Trophoblast cell (in vitro differentiated cells and primary cell): Measurements from ENCODE around the gene IQCM.

Source experiments
- DNase-seq, 2 donors: peaks; one replicate each; pipeline ENCODE4 v3.0.0-alpha.2; 2016
- H2AFZ ChIP-seq: 2 replicates; pipeline ENCODE4 v1.6.1; 2013; ENCODE audit warnings: low read length, moderate library complexity, mild to moderate bottlenecking; ENCODE audit not compliant: insufficient read depth, poor library complexity
- H2AK5ac ChIP-seq: 2 replicates; pipeline ENCODE4 v1.6.1; 2013; ENCODE audit warnings: mild to moderate bottlenecking, low read length
- H2BK120ac ChIP-seq: 2 replicates; pipeline ENCODE4 v1.6.1; 2013; ENCODE audit warnings: low read length, mild to moderate bottlenecking, moderate library complexity; ENCODE audit not compliant: insufficient read depth, poor library complexity
- H2BK12ac ChIP-seq: 2 replicates; pipeline ENCODE4 v1.6.1; 2013; ENCODE audit warnings: mild to moderate bottlenecking, low read length, moderate library complexity
- H2BK5ac ChIP-seq: 2 replicates; pipeline ENCODE4 v1.6.1; 2013; ENCODE audit warnings: low read length, low read depth, moderate library complexity, mild to moderate bottlenecking; ENCODE audit not compliant: poor library complexity
- H3K14ac ChIP-seq: 2 replicates; pipeline ENCODE4 v1.6.1; 2013; ENCODE audit warnings: mild to moderate bottlenecking, low read length
- H3K18ac ChIP-seq: 2 replicates; pipeline ENCODE4 v1.6.1; 2013; ENCODE audit warnings: mild to moderate bottlenecking, low read length
- H3K23ac ChIP-seq: 2 replicates; pipeline ENCODE4 v1.6.1; 2013; ENCODE audit warnings: low read length
- H3K27ac ChIP-seq: 2 replicates; pipeline ENCODE4 v1.5.1; 2013; ENCODE audit warnings: low read depth, mild to moderate bottlenecking, inconsistent platforms, low read length, moderate library complexity
- H3K27me3 ChIP-seq: 2 replicates; pipeline ENCODE4 v1.6.1; 2013; ENCODE audit warnings: inconsistent platforms, mild to moderate bottlenecking, low read length, moderate library complexity; ENCODE audit not compliant: insufficient read depth
- H3K36me3 ChIP-seq, 2 experiments: 1 replicate in 1 of 2; 2 replicates in 1 of 2; pipeline ENCODE4 v1.6.1; 2013; ENCODE audit warnings: low read length in 2 of 2, mild to moderate bottlenecking in 2 of 2, moderate library complexity in 1 of 2; ENCODE audit not compliant: insufficient read depth in 2 of 2, control insufficient read depth in 1 of 2
- H3K4ac ChIP-seq: 2 replicates; pipeline ENCODE4 v1.6.1; 2013; ENCODE audit warnings: low read depth, mild to moderate bottlenecking, low read length, moderate library complexity
- H3K4me1 ChIP-seq, 2 experiments: 1 replicate in 1 of 2; 2 replicates in 1 of 2; pipeline ENCODE4 v1.6.1; 2013; ENCODE audit warnings: low read length in 2 of 2, mild to moderate bottlenecking in 2 of 2, moderate library complexity in 1 of 2; ENCODE audit not compliant: insufficient read depth in 2 of 2, control insufficient read depth in 1 of 2
- H3K4me2 ChIP-seq: 2 replicates; pipeline ENCODE4 v1.6.1; 2013; ENCODE audit warnings: inconsistent platforms, mild to moderate bottlenecking, low read length, moderate library complexity
- H3K4me3 ChIP-seq: 2 replicates; pipeline ENCODE4 v1.5.1; 2013; ENCODE audit warnings: mild to moderate bottlenecking, low read depth, low read length, inconsistent platforms
- H3K79me1 ChIP-seq: one replicate; pipeline ENCODE4 v1.6.1; 2013; ENCODE audit warnings: low read length
- H3K79me2 ChIP-seq: 2 replicates; pipeline ENCODE4 v1.6.1; 2013; ENCODE audit warnings: low read length, mild to moderate bottlenecking; ENCODE audit not compliant: control insufficient read depth, insufficient read depth, poor library complexity
- H3K9ac ChIP-seq: 2 replicates; pipeline ENCODE4 v1.6.1; 2013; ENCODE audit warnings: mild to moderate bottlenecking, low read length
- H3K9me3 ChIP-seq: 2 replicates; pipeline ENCODE4 v1.6.1; 2013; ENCODE audit warnings: low read depth, mild to moderate bottlenecking, control low read depth, inconsistent platforms, low read length; ENCODE audit not compliant: insufficient read depth
- H4K12ac ChIP-seq: 2 replicates; pipeline ENCODE4 v1.6.1; 2013; ENCODE audit warnings: low read depth, mild to moderate bottlenecking, low read length, moderate library complexity
- H4K8ac ChIP-seq: 2 replicates; pipeline ENCODE4 v1.6.1; 2013; ENCODE audit warnings: low read depth, mild to moderate bottlenecking, low read length, moderate library complexity
- H4K91ac ChIP-seq: one replicate; pipeline ENCODE4 v1.6.1; 2013; ENCODE audit warnings: low read depth, mild to moderate bottlenecking, low read length, moderate library complexity
- WGBS: extraction: QIAGEN DNeasy Blood & Tissue Kit; methylation state at CpG from one replicate; pipeline ENCODE4 v1.1.7; 2013; ENCODE audit warnings: missing lambda C conversion rate; ENCODE audit not compliant: insufficient read length, insufficient coverage; ENCODE audit errors: extremely low coverage; 5-methylcytosine and 5-hydroxymethylcytosine counted together

Gene IQCM

DNA sequence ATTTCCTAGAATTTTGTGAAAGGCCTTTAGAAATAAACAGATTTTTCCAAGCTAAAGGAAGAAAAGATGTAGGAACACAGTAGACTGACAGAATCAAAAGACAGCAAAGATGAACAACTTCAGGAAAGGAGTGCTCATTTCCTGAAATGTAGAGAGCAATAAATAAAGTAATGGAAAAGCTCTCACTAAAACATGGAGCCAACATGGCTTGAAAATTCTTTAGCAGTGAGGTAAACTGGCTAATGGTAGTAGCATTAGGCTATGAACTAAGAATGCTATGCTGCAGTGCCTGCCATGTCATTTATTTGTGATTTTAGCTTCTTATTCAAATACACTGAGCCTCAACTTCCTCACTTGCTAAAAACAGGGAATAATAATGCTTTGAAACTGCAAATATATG lies 108.7 kb downstream of the IQCM start:
- H3K14ac ChIP-seq: no peak overlapping the region
- no peaks in the 10 kb centered on the region for H3K36me3 ChIP-seq
- H2AFZ ChIP-seq: no peak overlapping the region

GRCh38 chr4:149702414-149703293 lies 113.0 kb downstream of the IQCM start:
- Histone ChIP-seq H3K4me2 (no peak overlapping the region), H2BK5ac (no peak overlapping the region), H3K4me1 (peaks cover 0 to 2% of the 10 kb centered on the region in 2 experiments), H3K9me3 (no peaks in the 10 kb centered on the region), H4K8ac (no peak overlapping the region), H4K91ac (no peak overlapping the region), H2AFZ (no peak overlapping the region), H3K18ac (no peak overlapping the region), H4K12ac (no peak overlapping the region), H3K4ac (no peak overlapping the region), H2BK120ac (no peak overlapping the region), H3K27ac (no peak overlapping the region), H3K27me3 (no peaks in the 10 kb centered on the region), H3K36me3 (no peaks in the 10 kb centered on the region), H3K79me2 (no peaks in the 10 kb centered on the region), H3K4me3 (no peak overlapping the region), H2AK5ac (no peak overlapping the region), H3K23ac (no peak overlapping the region), H2BK12ac (no peak overlapping the region), H3K79me1 (no peaks in the 10 kb centered on the region), H3K14ac (no peak overlapping the region), H3K9ac (no peak overlapping the region)
- DNase-seq: no peak
- WGBS: no CpG with 5 or more reads among the region's 2 CpGs

More for the DNA sequence above, 108.7 kb downstream of the IQCM start:
- H3K23ac ChIP-seq: no peak overlapping the region
- no peak overlapping the region for H4K12ac ChIP-seq
- no peak overlapping the region for H2AK5ac ChIP-seq
- H3K27me3 ChIP-seq: no peaks in the 10 kb centered on the region
- H3K4ac ChIP-seq: no peak overlapping the region
- no peak overlapping the region for H3K4me3 ChIP-seq
- H3K79me2 ChIP-seq: no peaks in the 10 kb centered on the region
- H3K27ac ChIP-seq: no peak overlapping the region
- peak in 1 of 2 donors; percentile 5 for DNase-seq
- H3K4me2 ChIP-seq: no peak overlapping the region
- no peak overlapping the region for H4K91ac ChIP-seq
- H3K4me1 ChIP-seq: peaks cover 0 to 2% of the 10 kb centered on the region in 2 experiments
- H3K79me1 ChIP-seq: no peaks in the 10 kb centered on the region
- no peak overlapping the region for H3K9ac ChIP-seq
- H3K18ac ChIP-seq: no peak overlapping the region
- no peak overlapping the region for H4K8ac ChIP-seq
- no peak overlapping the region for H2BK120ac ChIP-seq
- H3K9me3 ChIP-seq: no peaks in the 10 kb centered on the region
- H2BK12ac ChIP-seq: no peak overlapping the region
- no peak overlapping the region for H2BK5ac ChIP-seq

DNA sequence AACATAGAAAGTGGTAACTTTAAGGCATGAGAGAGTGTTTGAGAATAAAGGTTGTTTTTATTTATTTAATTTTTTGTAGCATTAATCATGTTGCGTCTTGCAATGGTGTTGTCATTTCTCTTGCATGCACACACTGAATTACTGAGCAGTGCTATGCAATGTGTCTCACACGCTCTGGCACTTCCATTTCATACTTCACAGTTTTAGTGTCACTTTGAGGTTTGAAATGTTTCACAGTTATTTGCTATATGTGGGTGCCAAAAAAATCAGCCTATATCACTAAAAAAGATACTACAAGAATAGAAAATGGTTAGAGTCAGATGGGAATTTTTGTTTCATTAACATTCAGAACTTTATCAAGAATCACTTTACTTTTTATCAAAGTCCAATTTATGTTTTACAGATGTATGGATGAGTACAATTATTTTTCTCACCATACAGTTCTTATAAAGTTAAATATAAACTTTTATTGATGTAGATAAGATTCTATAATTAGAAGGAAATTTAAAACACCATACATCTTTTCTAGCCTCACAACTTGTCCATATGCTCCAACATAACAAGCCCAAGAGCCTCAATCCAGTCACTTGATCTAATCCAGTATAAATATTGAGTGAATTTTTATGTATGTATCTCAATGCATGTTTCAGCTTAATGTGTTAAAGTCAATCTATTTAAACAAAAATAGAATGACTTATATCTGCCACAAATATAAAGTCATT lies 114.0 kb downstream of the IQCM start:
- Histone ChIP-seq H2AK5ac (no peak overlapping the region), H3K36me3 (no peaks in the 10 kb centered on the region), H4K8ac (no peak overlapping the region), H4K12ac (no peak overlapping the region), H3K4ac (no peak overlapping the region), H3K4me2 (no peak overlapping the region), H3K9ac (no peak overlapping the region), H3K79me2 (no peaks in the 10 kb centered on the region), H2BK120ac (no peak overlapping the region), H3K27ac (no peak overlapping the region), H3K4me1 (no peaks in the 10 kb centered on the region), H3K23ac (no peak overlapping the region), H4K91ac (no peak overlapping the region), H3K79me1 (no peaks in the 10 kb centered on the region), H2BK5ac (no peak overlapping the region), H2AFZ (no peak overlapping the region), H2BK12ac (no peak overlapping the region), H3K9me3 (no peaks in the 10 kb centered on the region), H3K27me3 (no peaks in the 10 kb centered on the region), H3K14ac (no peak overlapping the region), H3K18ac (no peak overlapping the region), H3K4me3 (no peak overlapping the region)
- DNase-seq: no peak
- no CpG with 5 or more reads among the region's 2 CpGs for WGBS

GRCh38 chr4:149700272-149700671 lies 115.4 kb downstream of the IQCM start:
- Histone ChIP-seq H4K12ac (no peak overlapping the region), H3K4me1 (no peaks in the 10 kb centered on the region), H4K8ac (no peak overlapping the region), H2BK12ac (no peak overlapping the region), H2BK120ac (no peak overlapping the region), H3K23ac (no peak overlapping the region), H2BK5ac (no peak overlapping the region), H3K9ac (no peak overlapping the region), H2AFZ (no peak overlapping the region), H3K9me3 (no peaks in the 10 kb centered on the region), H3K27ac (no peak overlapping the region), H3K4ac (no peak overlapping the region), H3K4me3 (no peak overlapping the region), H3K27me3 (no peaks in the 10 kb centered on the region), H3K79me2 (no peaks in the 10 kb centered on the region), H3K79me1 (no peaks in the 10 kb centered on the region), H2AK5ac (no peak overlapping the region), H3K36me3 (no peaks in the 10 kb centered on the region), H3K14ac (no peak overlapping the region), H3K18ac (no peak overlapping the region), H4K91ac (no peak overlapping the region), H3K4me2 (no peak overlapping the region)
- no CpG with 5 or more reads among the region's 3 CpGs for WGBS
- DNase-seq: no peak
